IMR-90 (cell line): ENCODE data around the gene ACTBL2. TPM values are rescaled to one million over a fixed set of nuclear protein-coding genes. Genes with fewer than 3 reads are reported as not detected.

Source experiments
- ATAC-seq: fragments of 200-7000 bp; cut with Tn5 transposase; 2 replicates; pipeline ENCODE4 v1.9.1; 2020; ENCODE audit warnings: low read depth, mild to moderate bottlenecking, moderate library complexity
- BruUV-seq: library from RNA; stranded (reverse); fragments of 400-500 nt; replicated peaks from 2 replicates; lab custom pipeline; 2021; lab: Mats Ljungman, UMichigan
- CTCF ChIA-PET: fragments of 300-600 bp; formaldehyde crosslinking; extraction: SDS; loops from one replicate; lab custom pipeline; 2021; ENCODE audit warnings: antibody characterized with exemption; lab: Yijun Ruan, JAX
- POLR2A ChIA-PET: fragments of 300-600 bp; sonication (Branson Sonifier 250); formaldehyde crosslinking; loops from one replicate; lab custom pipeline; 2022; ENCODE audit warnings: antibody characterized with exemption; ENCODE audit not compliant: unreplicated experiment; lab: Charles Lee
- DNase-seq: peaks from one replicate; pipeline ENCODE4 v3.0.0; 2013
- H2AFZ ChIP-seq: replicated peaks from 2 replicates; pipeline ENCODE3; 2013; ENCODE audit warnings: low read length, mild to moderate bottlenecking; ENCODE audit not compliant: poor library complexity
- H2AK5ac ChIP-seq: 2 replicates; pipeline ENCODE4 v1.6.1; 2013; ENCODE audit warnings: low read depth, low read length, inconsistent platforms
- H2AK9ac ChIP-seq: replicated peaks from 2 replicates; pipeline ENCODE3; 2013; ENCODE audit warnings: mild to moderate bottlenecking, low read depth, low read length, moderate library complexity; ENCODE audit not compliant: poor library complexity
- H2BK120ac ChIP-seq: 2 replicates; pipeline ENCODE4 v1.6.1; 2013; ENCODE audit warnings: low read depth, low read length, inconsistent platforms
- H2BK15ac ChIP-seq: 3 replicates; pipeline ENCODE4 v1.6.1; 2013; ENCODE audit warnings: low read depth, low read length, inconsistent platforms
- H2BK20ac ChIP-seq: 2 replicates; pipeline ENCODE4 v1.6.1; 2013; ENCODE audit warnings: low read depth, mild to moderate bottlenecking, inconsistent platforms, low read length, moderate library complexity
- H2BK5ac ChIP-seq: 2 replicates; pipeline ENCODE4 v1.6.1; 2013; ENCODE audit warnings: mild to moderate bottlenecking, low read depth, low read length, inconsistent platforms; ENCODE audit not compliant: poor library complexity, severe bottlenecking
- H3K14ac ChIP-seq: replicated peaks from 2 replicates; pipeline ENCODE4 v1.6.1; 2013; ENCODE audit warnings: low read depth, low read length, inconsistent platforms
- H3K18ac ChIP-seq: 2 replicates; pipeline ENCODE4 v1.6.1; 2013; ENCODE audit warnings: low read depth, low read length, control low read depth
- H3K23ac ChIP-seq: 2 replicates; pipeline ENCODE4 v1.6.1; 2013; ENCODE audit warnings: low read depth, low read length, inconsistent platforms
- H3K27ac ChIP-seq: 2 replicates; pipeline ENCODE4 v1.5.1; 2013; ENCODE audit warnings: mild to moderate bottlenecking, control low read depth, low read length; ENCODE audit not compliant: insufficient read depth
- H3K27me3 ChIP-seq: 2 replicates; pipeline ENCODE4 v1.6.1; 2013; ENCODE audit warnings: low read length; ENCODE audit not compliant: control insufficient read depth, insufficient read depth
- H3K36me3 ChIP-seq: 2 replicates; pipeline ENCODE4 v1.6.1; 2013; ENCODE audit warnings: low read length, mixed read lengths; ENCODE audit not compliant: control insufficient read depth, insufficient read depth
- H3K4ac ChIP-seq: 2 replicates; pipeline ENCODE4 v1.6.1; 2013; ENCODE audit warnings: low read depth, low read length, inconsistent platforms
- H3K4me1 ChIP-seq: 2 replicates; pipeline ENCODE4 v1.6.1; 2013; ENCODE audit warnings: low read length, mixed read lengths; ENCODE audit not compliant: control insufficient read depth, insufficient read depth
- H3K4me2 ChIP-seq: 2 replicates; pipeline ENCODE4 v1.6.1; 2013; ENCODE audit warnings: low read depth, mild to moderate bottlenecking, control low read depth, low read length, moderate library complexity
- H3K4me3 ChIP-seq: 2 replicates; pipeline ENCODE4 v1.5.1; 2013; ENCODE audit warnings: low read depth, mild to moderate bottlenecking, control low read depth, low read length, moderate library complexity; ENCODE audit not compliant: insufficient read depth
- H3K56ac ChIP-seq: 2 replicates; pipeline ENCODE4 v1.6.1; 2013; ENCODE audit warnings: low read length, inconsistent platforms; ENCODE audit not compliant: insufficient read depth; ENCODE audit errors: extremely low read depth
- H3K79me1 ChIP-seq, 2 experiments: 2 replicates each; pipeline ENCODE4 v1.6.1; 2013; ENCODE audit warnings: low read length in 2 of 2, inconsistent platforms in 1 of 2, low read depth in 1 of 2
- H3K9ac ChIP-seq: 2 replicates; pipeline ENCODE4 v1.6.1; 2013; ENCODE audit warnings: low read depth, low read length, control low read depth
- H3K9me1 ChIP-seq: 2 replicates; pipeline ENCODE4 v1.6.1; 2013; ENCODE audit warnings: low read length, inconsistent platforms; ENCODE audit not compliant: insufficient read depth
- H3K9me3 ChIP-seq: 2 replicates; pipeline ENCODE4 v1.6.1; 2013; ENCODE audit warnings: low read length; ENCODE audit not compliant: control insufficient read depth, insufficient read depth
- H4K20me1 ChIP-seq: 2 replicates; pipeline ENCODE4 v1.6.1; 2013; ENCODE audit warnings: low read length, inconsistent platforms; ENCODE audit not compliant: insufficient read depth
- H4K5ac ChIP-seq: 2 replicates; pipeline ENCODE4 v1.6.1; 2013; ENCODE audit warnings: mild to moderate bottlenecking, low read depth, low read length, control low read depth
- H4K8ac ChIP-seq, 2 experiments: 2 replicates each; pipeline ENCODE4 v1.6.1; 2013; ENCODE audit warnings: low read depth in 2 of 2, low read length in 2 of 2, control low read depth in 1 of 2, inconsistent platforms in 1 of 2
- H4K91ac ChIP-seq: 2 replicates; pipeline ENCODE4 v1.6.1; 2013; ENCODE audit warnings: low read depth, low read length, inconsistent platforms; ENCODE audit not compliant: insufficient read depth
- MXI1 ChIP-seq: IDR thresholded peaks from 2 replicates; pipeline ENCODE4 v1.6.1; 2012; ENCODE audit warnings: low read depth, mild to moderate bottlenecking, low read length, moderate library complexity, borderline replicate concordance
- RAD21 ChIP-seq: IDR thresholded peaks from 2 replicates; pipeline ENCODE4 v1.6.1; 2012; ENCODE audit warnings: low read length, improper control_type of control experiment
- RCOR1 ChIP-seq: IDR thresholded peaks from 2 replicates; pipeline ENCODE4 v1.6.1; 2012; ENCODE audit warnings: mild to moderate bottlenecking, low read length, improper control_type of control experiment; ENCODE audit not compliant: insufficient replicate concordance
- WGBS, 2 experiments: methylation state at CpG; one replicate each; pipeline versions ENCODE4 v1.1.5 to v1.1.7; 2013; ENCODE audit warnings: missing lambda C conversion rate in 2 of 2; ENCODE audit not compliant: insufficient read length in 1 of 2; ENCODE audit errors: extremely low coverage in 2 of 2; 5-methylcytosine and 5-hydroxymethylcytosine counted together
- dilution Hi-C: fragments of 300-500 bp; cut with HindIII; formaldehyde crosslinking; loops from one replicate; pipeline ENCODE4 v1.14.3; 2018; ENCODE audit warnings: low sequenced_read_pairs; ENCODE audit not compliant: unreplicated experiment
- in situ Hi-C: fragments of 300-500 bp; cut with MboI; formaldehyde crosslinking; loops from 3 replicates; pipeline ENCODE4 v1.14.3; 2019; ENCODE audit warnings: low sequenced_read_pairs, inconsistent platforms, mixed read lengths
- intact Hi-C: fragments of 100-400 bp; cut with micrococcal nuclease; formaldehyde crosslinking; loops from 2 replicates; pipeline ENCODE4 v1.10.0; 2022
- polyA plus RNA-seq, 3 experiments: library from polyadenylated mRNA; depleted of rRNA; stranded (reverse); fragments of >200 nt; gene quantifications; 2 replicates each; pipeline ENCODE4 v1.2.3, GENCODE V29; 2012; ENCODE audit warnings: low replicate concordance in 1 of 3
- total RNA-seq: library from RNA; depleted of rRNA; stranded (reverse); fragments of >200 nt; gene quantifications from 2 replicates; pipeline ENCODE4 v1.2.3, GENCODE V29; 2012

Gene ACTBL2
- total and polyA plus RNA-seq, 2 of the 4 experiments (the other 2 are of a cell fraction), result 0.29 to 1.6 TPM

DNA sequence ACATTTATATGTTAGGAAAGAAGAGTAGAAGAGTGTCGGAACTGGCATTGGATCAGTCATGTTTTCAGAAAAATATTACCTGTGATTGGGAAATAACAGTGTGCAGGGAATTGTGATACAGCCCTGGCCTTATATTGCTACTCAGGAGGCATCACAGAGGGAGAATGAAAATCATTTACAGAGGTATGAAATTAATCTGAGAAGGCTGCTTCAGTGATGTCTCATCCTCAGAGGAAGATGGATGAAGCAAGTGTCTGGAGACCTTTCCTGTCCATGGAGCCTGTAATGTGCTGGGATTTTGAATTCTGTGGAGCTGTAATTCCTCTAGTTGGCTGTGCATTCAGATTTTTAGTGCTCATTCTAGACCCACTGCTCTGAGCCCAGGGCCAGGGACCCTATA, 3.8 kb downstream of the ACTBL2 start:
- DNase-seq (no peak), ATAC-seq (peak; percentile 56)
- Histone ChIP-seq H2BK5ac (no peak overlapping the region), H3K14ac (no peak overlapping the region), H3K18ac (no peak overlapping the region), H3K4me2 (no peak overlapping the region), H3K27ac (no peak overlapping the region), H3K9me1 (peaks cover 7% of the 10 kb centered on the region; the same call in 1 of the 2 replicates), H2AK5ac (no peak overlapping the region), H2AK9ac (no peak overlapping the region), H2BK120ac (no peak overlapping the region), H3K36me3 (no peaks in the 10 kb centered on the region), H4K8ac (no peak overlapping the region), H4K5ac (no peak overlapping the region), H3K27me3 (no peaks in the 10 kb centered on the region), H3K79me1 (no peaks in the 10 kb centered on the region), H3K4me3 (no peak overlapping the region), H3K4me1 (peaks cover 8% of the 10 kb centered on the region), H3K23ac (no peak overlapping the region), H2BK15ac (no peak overlapping the region), H4K91ac (no peak overlapping the region), H4K20me1 (no peaks in the 10 kb centered on the region), H2AFZ (no peak overlapping the region), H3K4ac (no peak overlapping the region), H3K9me3 (no peaks in the 10 kb centered on the region), H2BK20ac (no peak overlapping the region), H3K9ac (no peak overlapping the region), H3K56ac (no peak overlapping the region)
- intact Hi-C loops, result no loop called here
- TF ChIP-seq MXI1, result no peak
- TF ChIP-seq RCOR1, result no peak
- no peak for TF ChIP-seq RAD21
- ChIA-PET CTCF (no interaction called here), POLR2A (no interaction called here)
- dilution Hi-C loops, result no loop called here
- 100% methylated on average over 1 of the region's 1 CpG; no CpG with 5 or more reads in 1 of the 2 experiments for whole genome bisulfite sequencing, 2 experiments
- BruUV-seq, result no TSS peak
- in situ Hi-C loops, result no loop called here
